ENCODE results near the gene AGPAT2. TPM values are rescaled to one million over a fixed set of nuclear protein-coding genes. Genes with fewer than 3 reads are reported as not detected.

AGPAT2 gene
- total and polyA plus RNA-seq, 8 donors: 24.9 to 170 (median 35.4) TPM

GRCh38 chr9:136689108-136689460 lies 1.8 kb upstream of the AGPAT2 start:
- Histone ChIP-seq H3K36me3 (no peaks in the 10 kb centered on the region), H3K27ac (peak overlapping the region in 1 of 2 donors; percentile 99), H3K4me3 (no peak overlapping the region), H3K9me3 (no peaks in the 10 kb centered on the region), H3K4me1 (peaks cover 27 to 78% of the 10 kb centered on the region in 2 donors), H3K27me3 (no peaks in the 10 kb centered on the region)
- no peak for TF ChIP-seq CTCF (IDR thresholded peaks at IDR 0.05)
- intact Hi-C loops (cut with DNase I): no loop called here
- no peak for DNase-seq
- ATAC-seq: no peak

GRCh38 chr9:136688274-136689107 lies 1.2 kb upstream of the AGPAT2 start:
- no peak for TF ChIP-seq CTCF (IDR thresholded peaks at IDR 0.05)
- peak in 2 of 4 donors; percentile 70 to 86 for DNase-seq
- Histone ChIP-seq H3K4me1 (peaks cover 25 to 77% of the 10 kb centered on the region in 2 donors), H3K27ac (peak overlapping the region; percentile 85 to 99), H3K27me3 (no peaks in the 10 kb centered on the region), H3K36me3 (no peaks in the 10 kb centered on the region), H3K4me3 (no peak overlapping the region), H3K9me3 (no peaks in the 10 kb centered on the region)
- intact Hi-C loops (cut with DNase I): no loop called here
- no peak for ATAC-seq

GRCh38 chr9:136687721-136688223 lies 515 bp upstream of the AGPAT2 start:
- no peak for TF ChIP-seq CTCF (IDR thresholded peaks at IDR 0.05)
- peak in 2 of 4 donors; percentile 63 to 89 for DNase-seq
- H3K4me3 ChIP-seq: peak overlapping the region in 1 of 2 donors; percentile 94
- intact Hi-C loops (cut with DNase I): no loop called here
- no peaks in the 10 kb centered on the region for H3K9me3 ChIP-seq
- peak overlapping the region; percentile 85 to 99 for H3K27ac ChIP-seq
- peak; percentile 25 for ATAC-seq
- no peaks in the 10 kb centered on the region for H3K36me3 ChIP-seq
- peaks cover 24 to 76% of the 10 kb centered on the region in 2 donors for H3K4me1 ChIP-seq
- H3K27me3 ChIP-seq: no peaks in the 10 kb centered on the region

GRCh38 chr9:136686534-136686793 lies 793 bp downstream of the AGPAT2 start:
- no peak for DNase-seq
- intact Hi-C loops (cut with DNase I): no loop called here
- peak overlapping the region; percentile 85 to 99 for H3K27ac ChIP-seq

More at GRCh38 chr9:136686534-136686793, 793 bp downstream of the AGPAT2 start:
- ATAC-seq: no peak
- H3K9me3 ChIP-seq: no peaks in the 10 kb centered on the region
- no peak for TF ChIP-seq CTCF (IDR thresholded peaks at IDR 0.05)
- peaks cover 0 to 2% of the 10 kb centered on the region in 2 donors for H3K36me3 ChIP-seq
- H3K4me1 ChIP-seq: peaks cover 24 to 82% of the 10 kb centered on the region in 2 donors
- peak overlapping the region; percentile 92 to 94 for H3K4me3 ChIP-seq
- no peaks in the 10 kb centered on the region for H3K27me3 ChIP-seq

Measured in left lung (tissue), 10 donors.